ENCODE results near the gene E2F6. TPM values are rescaled to one million over a fixed set of nuclear protein-coding genes. Genes with fewer than 3 reads are reported as not detected.

The E2F6 gene
- total and polyA plus RNA-seq, 9 of the 15 experiments (the other 6 are each of a cell fraction or from before 2014, with no cell fraction given) = 13.6 to 33.9 (median 26.1) TPM

- TF ChIP-seq ZMIZ1 (IDR thresholded peaks at IDR 0.05; ENCODE audit: low read depth in 2 of 2, low read length in 2 of 2) = no peak
- no peak for TF ChIP-seq ZKSCAN1 (IDR thresholded peaks at IDR 0.05; ENCODE audit: low read depth, low read length)
- TF ChIP-seq ESRRB (CRISPR knock-in tag; IDR thresholded peaks at IDR 0.05; ENCODE audit: borderline replicate concordance) = no peak
- no peak for TF ChIP-seq CLOCK (CRISPR knock-in tag; IDR thresholded peaks at IDR 0.05; ENCODE audit: borderline replicate concordance)
- TF ChIP-seq ESRRA (IDR thresholded peaks at IDR 0.05; ENCODE audit: borderline replicate concordance, low read depth) = no peak
- no peak for TF ChIP-seq PATZ1 (CRISPR knock-in tag; IDR thresholded peaks at IDR 0.05; ENCODE audit: borderline replicate concordance)
- TF ChIP-seq E2F1 (CRISPR knock-in tag; IDR thresholded peaks at IDR 0.05) = no peak
- no peak for TF ChIP-seq BCL6 (CRISPR knock-in tag; IDR thresholded peaks at IDR 0.05)
- TF ChIP-seq BMI1 (IDR thresholded peaks at IDR 0.05; ENCODE audit: low read length) = no peak
- no peak for TF ChIP-seq DIDO1 (tag; IDR thresholded peaks at IDR 0.05; ENCODE audit: low read depth)
- no peak for TF ChIP-seq MYC (IDR thresholded peaks at IDR 0.05; ENCODE audit: low read depth, low read length)
- TF ChIP-seq MYC (CRISPR knock-in tag; IDR thresholded peaks at IDR 0.05; ENCODE audit: borderline replicate concordance, low read depth) = no peak
- no peak for TF ChIP-seq MITF (IDR thresholded peaks at IDR 0.05)
- TF ChIP-seq ERF (CRISPR knock-in tag; IDR thresholded peaks at IDR 0.05) = no peak
- TF ChIP-seq SMARCE1 (IDR thresholded peaks at IDR 0.05) = peak; percentile 63; the same call in 1 of the 2 replicates
These were observed 54.1 kb downstream of the E2F6 start (continued) for GRCh38 chr2:11411768-11412448.

All from K562 (cell line).